ENCODE measurements around the gene FOXC2.

DNA sequence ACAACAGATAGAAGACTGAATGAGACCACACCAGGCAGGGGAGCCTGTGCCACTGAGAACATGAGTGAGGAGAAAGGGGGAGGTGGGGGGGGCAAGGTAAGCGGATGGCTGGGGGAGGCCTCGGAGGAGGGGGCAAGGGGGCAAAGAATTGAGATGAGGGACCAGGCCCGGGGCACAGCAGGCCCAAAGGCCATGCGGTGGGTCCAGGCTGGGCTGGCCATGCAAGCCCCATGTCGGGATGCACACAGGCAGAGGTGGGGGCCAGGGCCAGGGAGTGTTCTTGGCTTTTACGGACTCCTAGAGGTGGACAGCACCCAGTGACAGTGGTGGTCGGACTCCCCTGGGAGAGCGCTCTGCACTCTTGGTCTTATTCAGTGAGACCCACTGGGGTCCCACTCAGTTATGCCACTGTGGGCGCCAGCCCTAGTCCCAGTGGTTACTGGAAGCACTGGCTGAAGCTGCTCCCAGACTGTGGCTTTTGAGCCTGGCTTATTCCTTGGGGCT, 6.8 kb upstream of the FOXC2 start:
- TF ChIP-seq EZH2phosphoT487 (IDR thresholded peaks at IDR 0.05; ENCODE audit: insufficient read depth, low read depth) (no peak), EZH2 (IDR thresholded peaks at IDR 0.05; ENCODE audit: insufficient read depth, poor library complexity, severe bottlenecking) (no peak)

Data from GM23248 (cell line).